HEK293 (cell line): Measurements from ENCODE around the gene COL5A1.

Experiments
- BCL11A ChIP-seq: fragments of 450-650 bp; formaldehyde crosslinking; IDR thresholded peaks from 2 replicates; pipeline ENCODE4 v1.5.1; 2016; ENCODE audit warnings: low read depth, missing biosample characterization, missing genetic modification characterization
- MYNN ChIP-seq: fragments of 450-650 bp; formaldehyde crosslinking; IDR thresholded peaks from 2 replicates; pipeline ENCODE4 v1.5.1; 2016; ENCODE audit warnings: missing biosample characterization, missing genetic modification characterization, borderline replicate concordance
- YY1 ChIP-seq: fragments of 450-650 bp; formaldehyde crosslinking; IDR thresholded peaks from 2 replicates; pipeline ENCODE4 v1.5.1; 2018; ENCODE audit warnings: missing biosample characterization, missing genetic modification characterization
- TF ChIP-seq, protein P1 (sequence below): fragments of 450-650 bp; formaldehyde crosslinking; IDR thresholded peaks from 2 replicates; pipeline ENCODE4 v1.5.1; 2016; ENCODE audit warnings: missing biosample characterization, missing genetic modification characterization

DNA sequence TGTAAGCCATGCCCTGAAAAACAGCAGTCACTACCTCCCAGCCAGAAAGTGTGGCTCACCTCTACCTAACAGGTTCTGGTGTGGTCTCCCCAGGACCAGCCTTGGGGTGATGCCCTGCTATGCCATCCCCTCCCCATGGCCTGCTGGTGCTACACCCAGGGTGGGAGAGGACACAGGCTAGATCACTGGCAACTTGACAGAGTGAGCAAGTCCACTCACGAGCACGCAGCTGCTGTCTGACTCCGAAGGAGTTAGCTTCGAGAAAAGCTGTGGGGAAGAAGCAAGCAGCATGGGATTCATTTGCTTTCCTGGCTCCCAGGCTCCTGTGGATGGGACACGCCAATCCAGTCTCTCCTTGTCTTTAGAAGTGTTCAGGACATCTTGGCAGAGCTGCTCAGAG lies 102.2 kb downstream of the COL5A1 start:
- TF ChIP-seq, protein P1, sequence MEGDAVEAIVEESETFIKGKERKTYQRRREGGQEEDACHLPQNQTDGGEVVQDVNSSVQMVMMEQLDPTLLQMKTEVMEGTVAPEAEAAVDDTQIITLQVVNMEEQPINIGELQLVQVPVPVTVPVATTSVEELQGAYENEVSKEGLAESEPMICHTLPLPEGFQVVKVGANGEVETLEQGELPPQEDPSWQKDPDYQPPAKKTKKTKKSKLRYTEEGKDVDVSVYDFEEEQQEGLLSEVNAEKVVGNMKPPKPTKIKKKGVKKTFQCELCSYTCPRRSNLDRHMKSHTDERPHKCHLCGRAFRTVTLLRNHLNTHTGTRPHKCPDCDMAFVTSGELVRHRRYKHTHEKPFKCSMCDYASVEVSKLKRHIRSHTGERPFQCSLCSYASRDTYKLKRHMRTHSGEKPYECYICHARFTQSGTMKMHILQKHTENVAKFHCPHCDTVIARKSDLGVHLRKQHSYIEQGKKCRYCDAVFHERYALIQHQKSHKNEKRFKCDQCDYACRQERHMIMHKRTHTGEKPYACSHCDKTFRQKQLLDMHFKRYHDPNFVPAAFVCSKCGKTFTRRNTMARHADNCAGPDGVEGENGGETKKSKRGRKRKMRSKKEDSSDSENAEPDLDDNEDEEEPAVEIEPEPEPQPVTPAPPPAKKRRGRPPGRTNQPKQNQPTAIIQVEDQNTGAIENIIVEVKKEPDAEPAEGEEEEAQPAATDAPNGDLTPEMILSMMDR (tag by site-specific recombination), result no peak
- TF ChIP-seq YY1 (no peak), BCL11A (no peak), MYNN (tag by site-specific recombination) (no peak)
